Keratinocyte (primary cell): Measurements from ENCODE around the gene FCRL5. TPM values are rescaled to one million over a fixed set of nuclear protein-coding genes. Genes with fewer than 3 reads are reported as not detected.

Source experiments
- DNase-seq: peaks from one replicate; pipeline ENCODE4 v3.0.0-alpha.2; 2011; ENCODE audit warnings: low read depth, missing footprints, low spot score
- FAIRE-seq: peaks from 2 replicates; lab custom pipeline; 2011; peaks lifted over from hg19 to GRCh38; lab: Jason Lieb, UNC
- H2AFZ ChIP-seq: 2 replicates; pipeline ENCODE4 v1.6.0; 2012; ENCODE audit warnings: low read length, control low read depth, inconsistent platforms; ENCODE audit not compliant: control insufficient read depth
- H3K27ac ChIP-seq: 2 replicates; pipeline ENCODE4 v1.5.1; 2011; ENCODE audit warnings: low read length; ENCODE audit not compliant: control insufficient read depth, insufficient read depth
- H3K27me3 ChIP-seq: 3 replicates; pipeline ENCODE4 v1.6.0; 2011; ENCODE audit warnings: low read length; ENCODE audit not compliant: control insufficient read depth, insufficient read depth; ENCODE audit errors: extremely low read depth
- H3K36me3 ChIP-seq, 2 experiments: 2 replicates in 1 of 2; 3 replicates in 1 of 2; pipeline ENCODE4 v1.5.1; 2011; ENCODE audit warnings: low read length in 2 of 2, mild to moderate bottlenecking in 1 of 2; ENCODE audit not compliant: control insufficient read depth in 2 of 2, insufficient read depth in 2 of 2; ENCODE audit errors: extremely low read depth in 1 of 2
- H3K4me1 ChIP-seq: 3 replicates; pipeline ENCODE4 v1.5.1; 2011; ENCODE audit warnings: low read length; ENCODE audit not compliant: control insufficient read depth, insufficient read depth; ENCODE audit errors: extremely low read depth
- H3K4me2 ChIP-seq: 3 replicates; pipeline ENCODE4 v1.6.0; 2011; ENCODE audit warnings: low read depth, low read length; ENCODE audit not compliant: control insufficient read depth, insufficient read depth; ENCODE audit errors: extremely low read depth
- H3K4me3 ChIP-seq, 3 experiments: fragments of 200-600 bp in 1 of 3; sonication (generic) in 1 of 3; 2 replicates in 2 of 3; 3 replicates in 1 of 3; pipeline ENCODE4 v1.5.1; 2011 to 2016; ENCODE audit warnings: low read length in 3 of 3, mild to moderate bottlenecking in 3 of 3, control low read depth in 2 of 3, inconsistent platforms in 1 of 3, low read depth in 1 of 3, mixed read lengths in 1 of 3, mixed run types in 1 of 3, moderate library complexity in 1 of 3; ENCODE audit not compliant: control insufficient read depth in 2 of 3, insufficient read depth in 2 of 3; ENCODE audit errors: extremely low read depth in 1 of 3
- H3K79me2 ChIP-seq: 2 replicates; pipeline ENCODE4 v1.6.0; 2012; ENCODE audit warnings: low read length; ENCODE audit not compliant: control insufficient read depth, insufficient read depth
- H3K9ac ChIP-seq: 3 replicates; pipeline ENCODE4 v1.6.0; 2011; ENCODE audit warnings: low read length; ENCODE audit not compliant: control insufficient read depth, insufficient read depth; ENCODE audit errors: extremely low read depth
- H3K9me1 ChIP-seq: 3 replicates; pipeline ENCODE4 v1.6.0; 2011; ENCODE audit warnings: low read length; ENCODE audit not compliant: control insufficient read depth, insufficient read depth; ENCODE audit errors: extremely low read depth
- H3K9me3 ChIP-seq: 2 replicates; pipeline ENCODE4 v1.5.1; 2012; ENCODE audit warnings: low read depth, low read length; ENCODE audit not compliant: control insufficient read depth
- H4K20me1 ChIP-seq: 3 replicates; pipeline ENCODE4 v1.6.0; 2011; ENCODE audit warnings: low read length; ENCODE audit not compliant: control insufficient read depth, insufficient read depth; ENCODE audit errors: extremely low read depth
- EZH2 ChIP-seq: IDR thresholded peaks from one replicate; pipeline ENCODE4 v1.6.1; 2012; ENCODE audit warnings: inconsistent platforms, mild to moderate bottlenecking, low read length, moderate library complexity
- dilution Hi-C: fragments of 300-500 bp; cut with MboI; formaldehyde crosslinking; loops from one replicate; pipeline ENCODE4 v1.7.0; 2020; ENCODE audit warnings: low sequenced_read_pairs; ENCODE audit not compliant: extremely low pct_ligation_motif_present
- polyA plus RNA-seq, 5 experiments: library from polyadenylated mRNA; depleted of rRNA in 3 of 5; stranded (reverse) in 3 of 5; stranded (forward) in 1 of 5; unstranded in 1 of 5; fragments of >200 nt; gene quantifications; 1 replicate in 1 of 5; 2 replicates in 3 of 5; 3 replicates in 1 of 5; pipeline versions ENCODE4 v1.2.1 to v1.2.3, GENCODE V29; 2011 to 2012; ENCODE audit warnings: missing spikeins in 2 of 5, low read depth in 1 of 5, low replicate concordance in 1 of 5
- TF ChIP-seq, protein P1 (sequence below), 3 experiments: IDR thresholded peaks in 1 of 3; conservative IDR thresholded peaks in 1 of 3; optimal IDR thresholded peaks in 1 of 3; 2 replicates in 2 of 3; 3 replicates in 1 of 3; pipeline versions ENCODE3 to v1.5.1; 2011; ENCODE audit warnings: low read length in 3 of 3, mild to moderate bottlenecking in 3 of 3, moderate library complexity in 2 of 3, control low read depth in 1 of 3, inconsistent platforms in 1 of 3; ENCODE audit not compliant: insufficient read depth in 2 of 3; ENCODE audit errors: extremely low read depth in 1 of 3

The FCRL5 gene
- polyA plus RNA-seq, 1 donor (not counting 4 experiments of a cell fraction or from before 2014, with no cell fraction given) = not detected

DNA sequence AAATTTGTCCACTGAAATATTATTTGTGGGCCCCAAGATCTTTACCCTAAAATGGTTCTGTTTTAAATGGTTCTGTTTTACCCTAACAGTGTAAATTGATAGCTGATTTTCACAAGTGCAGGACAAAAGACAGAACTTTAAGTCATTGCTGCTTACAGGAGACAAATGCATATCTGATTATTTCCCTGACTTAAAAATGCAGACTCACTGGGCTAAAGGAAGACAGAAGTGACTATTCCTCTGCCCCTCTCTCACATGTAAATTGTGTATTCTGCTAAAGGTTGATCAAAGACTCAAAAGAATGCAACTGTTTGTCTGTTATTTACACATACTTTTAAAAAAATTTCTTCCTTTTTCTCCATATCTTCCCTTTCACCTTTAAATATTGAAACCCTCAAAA, 12.7 kb downstream of the FCRL5 start:
- no peak overlapping the region for H3K9ac ChIP-seq
- no peaks in the 10 kb centered on the region for H3K36me3 ChIP-seq
- no peak overlapping the region for H3K27ac ChIP-seq
- no peak for TF ChIP-seq EZH2
- TF ChIP-seq, protein P1, sequence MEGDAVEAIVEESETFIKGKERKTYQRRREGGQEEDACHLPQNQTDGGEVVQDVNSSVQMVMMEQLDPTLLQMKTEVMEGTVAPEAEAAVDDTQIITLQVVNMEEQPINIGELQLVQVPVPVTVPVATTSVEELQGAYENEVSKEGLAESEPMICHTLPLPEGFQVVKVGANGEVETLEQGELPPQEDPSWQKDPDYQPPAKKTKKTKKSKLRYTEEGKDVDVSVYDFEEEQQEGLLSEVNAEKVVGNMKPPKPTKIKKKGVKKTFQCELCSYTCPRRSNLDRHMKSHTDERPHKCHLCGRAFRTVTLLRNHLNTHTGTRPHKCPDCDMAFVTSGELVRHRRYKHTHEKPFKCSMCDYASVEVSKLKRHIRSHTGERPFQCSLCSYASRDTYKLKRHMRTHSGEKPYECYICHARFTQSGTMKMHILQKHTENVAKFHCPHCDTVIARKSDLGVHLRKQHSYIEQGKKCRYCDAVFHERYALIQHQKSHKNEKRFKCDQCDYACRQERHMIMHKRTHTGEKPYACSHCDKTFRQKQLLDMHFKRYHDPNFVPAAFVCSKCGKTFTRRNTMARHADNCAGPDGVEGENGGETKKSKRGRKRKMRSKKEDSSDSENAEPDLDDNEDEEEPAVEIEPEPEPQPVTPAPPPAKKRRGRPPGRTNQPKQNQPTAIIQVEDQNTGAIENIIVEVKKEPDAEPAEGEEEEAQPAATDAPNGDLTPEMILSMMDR (optimal IDR thresholded peaks at IDR 0.05 in 1 of 3, IDR thresholded peaks at IDR 0.05 in 1 of 3, conservative IDR thresholded peaks at IDR 0.05 in 1 of 3; ENCODE audit: extremely low read depth in 1 of 3, insufficient read depth in 2 of 3, low read length in 3 of 3) = no peak
- dilution Hi-C loops = no loop called here
- no peak overlapping the region for H3K4me3 ChIP-seq
- FAIRE-seq (no peak), DNase-seq (no peak)
- no peaks in the 10 kb centered on the region for H3K9me3 ChIP-seq
- no peaks in the 10 kb centered on the region for H3K27me3 ChIP-seq
- H4K20me1 ChIP-seq = no peaks in the 10 kb centered on the region
- no peak overlapping the region for H2AFZ ChIP-seq
- no peaks in the 10 kb centered on the region for H3K79me2 ChIP-seq
- no peaks in the 10 kb centered on the region for H3K9me1 ChIP-seq
- H3K4me2 ChIP-seq = no peak overlapping the region
- peaks cover 11% of the 10 kb centered on the region for H3K4me1 ChIP-seq

DNA sequence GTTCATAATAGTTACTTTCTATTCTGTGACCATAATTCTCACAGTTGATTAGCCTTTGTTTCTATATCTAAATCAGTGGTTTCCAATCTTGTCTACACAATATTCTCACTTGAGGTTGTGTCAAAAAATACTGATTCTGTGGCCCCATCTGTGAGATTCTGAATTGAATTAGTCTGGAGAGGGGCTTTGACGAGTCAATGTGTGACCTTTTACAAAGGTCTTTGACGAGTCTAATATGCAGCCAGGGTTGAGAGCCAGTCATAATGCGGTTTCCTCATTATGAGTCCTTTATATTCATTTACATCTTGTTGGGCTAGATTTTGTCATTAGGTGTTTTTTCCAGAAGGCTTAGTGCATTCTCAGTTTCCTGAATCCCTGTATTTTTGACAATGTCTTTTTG, 19.7 kb downstream of the FCRL5 start:
- Histone ChIP-seq H3K9me1 (no peaks in the 10 kb centered on the region), H3K36me3 (no peaks in the 10 kb centered on the region), H3K27me3 (no peaks in the 10 kb centered on the region), H3K4me3 (no peak overlapping the region), H3K27ac (no peak overlapping the region), H3K9me3 (no peaks in the 10 kb centered on the region), H3K4me2 (no peak overlapping the region), H3K9ac (no peak overlapping the region), H2AFZ (no peak overlapping the region), H3K79me2 (no peaks in the 10 kb centered on the region), H4K20me1 (no peaks in the 10 kb centered on the region), H3K4me1 (no peaks in the 10 kb centered on the region)
- dilution Hi-C loops = no loop called here
- FAIRE-seq = no peak
- DNase-seq = no peak
- no peak for TF ChIP-seq EZH2
- TF ChIP-seq, protein P1 (optimal IDR thresholded peaks at IDR 0.05 in 1 of 3, IDR thresholded peaks at IDR 0.05 in 1 of 3, conservative IDR thresholded peaks at IDR 0.05 in 1 of 3; ENCODE audit: extremely low read depth in 1 of 3, insufficient read depth in 2 of 3, low read length in 3 of 3) = no peak
